Common myeloid progenitor, CD34-positive (primary cell): ENCODE results near the gene TRPM2.

ENCODE experiments used
- CTCF ChIA-PET: fragments of 350-600 bp; sonication (Branson Sonifier 250); formaldehyde crosslinking; loops from one replicate; lab custom pipeline; 2021; ENCODE audit warnings: antibody characterized with exemption; lab: Charles Lee
- POLR2A ChIA-PET: fragments of 350-600 bp; sonication (Branson Sonifier 250); formaldehyde crosslinking; loops from one replicate; lab custom pipeline; 2021; ENCODE audit warnings: antibody characterized with exemption; lab: Charles Lee
- DNase-seq, 3 donors: peaks; one replicate each; pipeline versions ENCODE4 v3.0.0 to v3.0.0-alpha.2; 2013
- H3K27ac ChIP-seq, 2 experiments: 1 replicate in 1 of 2; 2 replicates in 1 of 2; pipeline ENCODE4 v1.7.0; 2013; ENCODE audit warnings: inconsistent platforms in 2 of 2, low read length in 2 of 2, mild to moderate bottlenecking in 2 of 2, low read depth in 1 of 2, moderate library complexity in 1 of 2; ENCODE audit not compliant: severe bottlenecking in 2 of 2, insufficient read depth in 1 of 2, poor library complexity in 1 of 2
- H3K27me3 ChIP-seq, 5 experiments: replicated peaks in 2 of 5; 1 replicate in 3 of 5; 2 replicates in 2 of 5; pipeline versions ENCODE4 v1.6.1 to v1.7.0; 2013; ENCODE audit warnings: low read length in 4 of 5, mild to moderate bottlenecking in 2 of 5, moderate library complexity in 2 of 5, inconsistent platforms in 1 of 5; ENCODE audit not compliant: insufficient read depth in 5 of 5, control insufficient read depth in 4 of 5
- H3K36me3 ChIP-seq, 4 experiments: 1 replicate in 2 of 4; 2 replicates in 2 of 4; pipeline versions ENCODE4 v1.6.1 to v1.7.0; 2013; ENCODE audit warnings: low read length in 3 of 4, control low read depth in 1 of 4, mild to moderate bottlenecking in 1 of 4; ENCODE audit not compliant: control insufficient read depth in 4 of 4, insufficient read depth in 4 of 4
- H3K4me1 ChIP-seq, 4 experiments: 1 replicate in 3 of 4; 2 replicates in 1 of 4; pipeline versions ENCODE4 v1.6.1 to v1.7.1; 2013; ENCODE audit warnings: low read length in 3 of 4, mild to moderate bottlenecking in 3 of 4, control low read depth in 1 of 4, inconsistent platforms in 1 of 4, moderate library complexity in 1 of 4; ENCODE audit not compliant: control insufficient read depth in 4 of 4, insufficient read depth in 4 of 4; ENCODE audit errors: control extremely low read depth in 1 of 4
- H3K4me3 ChIP-seq, 7 experiments: 1 replicate in 4 of 7; 2 replicates in 3 of 7; pipeline versions ENCODE4 v1.5.1 to v1.7.0; 2013; ENCODE audit warnings: mild to moderate bottlenecking in 7 of 7, low read length in 6 of 7, moderate library complexity in 6 of 7, inconsistent platforms in 2 of 7, low read depth in 2 of 7, control low read depth in 1 of 7; ENCODE audit not compliant: insufficient read depth in 4 of 7, control insufficient read depth in 1 of 7; ENCODE audit errors: extremely low read depth in 1 of 7
- H3K9me3 ChIP-seq, 5 experiments: 1 replicate in 4 of 5; 2 replicates in 1 of 5; pipeline versions ENCODE4 v1.6.1 to v1.7.1; 2013; ENCODE audit warnings: low read length in 4 of 5, mild to moderate bottlenecking in 2 of 5, inconsistent platforms in 1 of 5, low read depth in 1 of 5, moderate library complexity in 1 of 5; ENCODE audit not compliant: control insufficient read depth in 4 of 5, insufficient read depth in 2 of 5; ENCODE audit errors: control extremely low read depth in 1 of 5
- whole genome bisulfite sequencing: methylation state at CpG from one replicate; pipeline ENCODE4 v1.1.5; 2013; ENCODE audit not compliant: insufficient coverage; 5-methylcytosine and 5-hydroxymethylcytosine counted together

TRPM2 gene

DNA sequence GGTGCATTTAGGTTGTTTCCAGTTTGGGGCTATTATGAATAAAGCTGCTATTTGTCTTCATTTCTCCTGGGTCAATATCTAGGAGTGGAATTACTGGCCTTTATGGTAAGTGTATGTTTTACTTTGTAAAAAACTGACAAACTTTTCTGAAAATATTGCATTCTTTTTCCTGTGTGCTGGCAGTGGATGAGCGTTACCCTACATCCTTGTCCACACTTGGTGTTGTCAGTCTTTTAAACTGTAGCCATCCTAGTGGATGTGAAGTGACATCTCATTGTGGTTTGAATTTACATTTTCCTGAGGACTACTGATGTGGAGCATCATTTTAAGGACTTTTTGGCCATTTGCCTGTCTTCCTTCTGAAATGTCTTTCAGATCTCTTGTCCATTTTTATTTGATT lies 35.9 kb downstream of the TRPM2 start:
- Histone ChIP-seq H3K4me1 (peaks cover 0 to 10% (median 6%) of the 10 kb centered on the region in 4 experiments), H3K9me3 (peaks cover 3 to 22% (median 13%) of the 10 kb centered on the region in 5 experiments), H3K36me3 (peaks cover 0 to 1% (median 0%) of the 10 kb centered on the region in 4 experiments), H3K27ac (no peak overlapping the region), H3K4me3 (no peak overlapping the region), H3K27me3 (no peaks in the 10 kb centered on the region)
- DNase-seq = no peak
- ChIA-PET POLR2A (interaction anchor here (0.6 kb wide), 1 partner anchor 484 kb away, joined by 3 read pairs; no protein-coding TSS in a partner anchor), CTCF (no interaction called here)
- WGBS = 100% methylated on average over 1 of the region's 1 CpG

DNA sequence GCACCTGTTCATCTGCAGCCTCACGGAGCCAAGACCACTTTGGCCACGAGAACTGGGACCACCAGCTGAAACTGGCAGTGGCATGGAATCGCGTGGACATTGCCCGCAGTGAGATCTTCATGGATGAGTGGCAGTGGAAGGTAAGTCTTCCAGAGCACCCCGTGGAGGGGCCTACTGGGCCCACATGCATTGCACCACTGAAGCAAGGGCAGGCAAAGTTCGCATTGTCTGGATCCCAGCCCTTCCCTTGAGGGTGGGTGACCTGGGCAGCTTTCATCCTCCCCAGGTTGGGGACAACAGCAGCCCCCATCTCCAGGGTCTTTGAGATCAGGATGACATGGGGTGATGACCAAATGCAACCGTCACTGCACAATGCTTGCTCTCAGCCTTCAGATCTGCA lies 37.5 kb downstream of the TRPM2 start:
- DNase-seq = no peak
- Histone ChIP-seq H3K27me3 (no peaks in the 10 kb centered on the region), H3K27ac (no peak overlapping the region), H3K36me3 (no peaks in the 10 kb centered on the region), H3K9me3 (peaks cover 3 to 13% (median 5%) of the 10 kb centered on the region in 5 experiments), H3K4me3 (no peak overlapping the region), H3K4me1 (peaks cover 0 to 10% (median 6%) of the 10 kb centered on the region in 4 experiments)
- 97% methylated on average over 7 of the region's 8 CpGs for WGBS
- POLR2A ChIA-PET = no interaction called here
- CTCF ChIA-PET = interaction anchor here (1.4 to 1.9 kb wide), 2 partner anchors 15 to 38 kb away, joined by 4 to 6 read pairs; partner anchors contain the start of gene TRPM2

DNA sequence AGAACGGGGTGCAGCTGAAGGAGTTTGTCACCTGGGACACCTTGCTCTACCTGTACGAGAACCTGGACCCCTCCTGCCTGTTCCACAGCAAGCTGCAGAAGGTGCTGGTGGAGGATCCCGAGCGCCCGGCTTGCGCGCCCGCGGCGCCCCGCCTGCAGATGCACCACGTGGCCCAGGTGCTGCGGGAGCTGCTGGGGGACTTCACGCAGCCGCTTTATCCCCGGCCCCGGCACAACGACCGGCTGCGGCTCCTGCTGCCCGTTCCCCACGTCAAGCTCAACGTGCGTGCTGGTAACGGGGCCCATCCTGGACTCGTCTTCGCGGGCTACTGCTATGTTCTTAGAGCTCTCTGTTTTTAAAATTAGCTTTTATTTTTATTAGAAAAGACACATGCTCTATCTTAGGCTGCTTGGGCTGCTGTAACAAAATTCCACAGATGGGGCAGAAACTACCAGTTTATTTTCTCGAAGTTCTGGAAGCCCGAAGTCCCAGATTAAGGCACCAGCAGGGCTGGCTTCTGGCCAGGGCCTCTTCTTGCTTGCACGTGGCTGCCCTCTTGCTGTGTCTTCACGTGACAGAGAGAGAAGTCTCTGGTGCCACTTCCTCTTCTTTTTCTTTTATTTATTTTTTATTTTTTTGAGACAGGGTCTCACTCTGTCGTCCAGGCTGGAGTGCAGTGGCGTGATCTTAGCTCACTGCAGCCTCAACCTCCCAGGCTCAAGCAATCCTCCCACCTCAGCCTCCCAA lies 38.1 kb downstream of the TRPM2 start:
- ChIA-PET POLR2A (no interaction called here), CTCF (interaction anchor here (1.4 to 1.9 kb wide), 2 partner anchors 16 to 38 kb away, joined by 4 to 6 read pairs; partner anchors contain the start of gene TRPM2)
- WGBS = 54% methylated on average over 27 of the region's 34 CpGs
- Histone ChIP-seq H3K27ac (no peak overlapping the region), H3K9me3 (peaks cover 2 to 13% (median 4%) of the 10 kb centered on the region in 5 experiments), H3K4me1 (peaks cover 0 to 10% (median 6%) of the 10 kb centered on the region in 4 experiments), H3K27me3 (no peaks in the 10 kb centered on the region), H3K4me3 (no peak overlapping the region), H3K36me3 (no peaks in the 10 kb centered on the region)
- peak; percentile 42 to 66 (median 66) for DNase-seq

DNA sequence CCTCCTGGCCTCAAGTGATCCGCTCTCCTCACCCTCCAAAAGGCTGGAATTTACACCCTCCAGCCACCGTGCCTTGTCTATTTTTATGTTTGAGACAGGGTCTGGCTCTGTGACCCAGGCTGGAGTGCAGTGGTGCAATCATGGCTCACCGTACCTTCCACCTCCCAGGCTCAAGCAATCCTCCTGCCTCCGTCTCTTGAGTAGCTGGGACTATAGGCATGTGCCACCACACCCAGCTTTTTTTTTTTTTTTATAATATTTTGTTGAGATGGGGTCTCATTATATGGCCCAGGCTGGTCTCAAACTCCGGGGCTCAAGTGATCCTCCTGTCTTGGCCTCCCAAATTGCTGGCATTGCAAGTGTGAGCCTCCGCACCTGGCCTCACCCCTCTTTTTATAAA lies 38.8 kb downstream of the TRPM2 start:
- no peak overlapping the region for H3K27ac ChIP-seq
- H3K27me3 ChIP-seq = no peaks in the 10 kb centered on the region
- no peak overlapping the region for H3K4me3 ChIP-seq
- no peak for DNase-seq
- peaks cover 0 to 10% (median 6%) of the 10 kb centered on the region in 4 experiments for H3K4me1 ChIP-seq
- H3K9me3 ChIP-seq = peaks cover 0 to 6% (median 0%) of the 10 kb centered on the region in 5 experiments
- ChIA-PET CTCF (interaction anchor here (1.4 kb wide), 1 partner anchor 39 kb away, joined by 4 read pairs; the partner anchor contains the start of gene TRPM2), POLR2A (no interaction called here)
- no peaks in the 10 kb centered on the region for H3K36me3 ChIP-seq
- WGBS = 100% methylated on average over 1 of the region's 6 CpGs

DNA sequence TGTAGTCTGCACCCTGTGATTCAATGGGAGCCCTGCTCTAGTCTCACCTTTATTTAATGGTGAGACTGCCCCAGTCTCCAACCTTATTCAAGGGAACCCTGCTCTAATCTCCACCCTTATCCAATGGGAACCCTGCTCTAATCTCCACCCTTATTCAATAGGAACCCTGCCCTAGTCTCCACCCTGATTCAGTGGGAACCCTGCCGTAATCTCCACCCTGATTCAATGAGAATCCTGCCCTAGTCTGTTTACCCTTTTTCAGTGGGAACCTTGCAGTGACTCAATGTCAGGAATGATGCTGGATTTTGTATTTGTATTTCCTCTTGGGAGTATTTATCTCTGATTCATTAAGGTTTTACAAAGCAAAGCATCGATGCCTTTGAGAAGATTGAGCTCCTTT lies 39.5 kb downstream of the TRPM2 start:
- Histone ChIP-seq H3K36me3 (no peaks in the 10 kb centered on the region), H3K27ac (no peak overlapping the region), H3K4me1 (peaks cover 0 to 10% (median 6%) of the 10 kb centered on the region in 4 experiments), H3K4me3 (no peak overlapping the region), H3K9me3 (peaks cover 0 to 6% (median 0%) of the 10 kb centered on the region in 5 experiments), H3K27me3 (no peaks in the 10 kb centered on the region)
- POLR2A ChIA-PET = no interaction called here
- no peak for DNase-seq
- CTCF ChIA-PET = interaction anchor here (0.7 kb wide), 2 partner anchors 19 to 176 kb away, joined by 3 read pairs; no protein-coding TSS in a partner anchor
- WGBS = 83% methylated on average over 1 of the region's 2 CpGs

DNA sequence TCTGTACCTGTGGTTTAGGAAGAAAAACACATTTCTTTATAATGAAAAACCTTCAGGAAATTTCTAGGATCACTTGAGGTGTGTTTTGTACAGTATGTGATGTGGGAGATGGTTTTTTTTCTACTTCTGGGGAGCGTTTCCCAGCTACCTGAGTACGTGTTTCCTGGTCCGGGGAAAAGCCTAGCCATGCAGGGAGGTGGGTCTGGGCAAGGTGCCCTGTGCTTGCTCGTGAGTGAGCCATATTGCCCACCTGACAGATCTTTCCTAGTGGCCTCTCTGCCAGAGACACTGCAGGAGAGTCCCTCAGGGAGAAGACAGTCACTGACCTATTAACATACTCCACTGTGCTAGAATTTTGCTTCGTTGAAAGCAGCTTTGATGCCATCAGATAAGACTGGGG lies 41.3 kb downstream of the TRPM2 start:
- peaks cover 0 to 6% (median 0%) of the 10 kb centered on the region in 5 experiments for H3K9me3 ChIP-seq
- no peak for DNase-seq
- peaks cover 0 to 3% (median 0%) of the 10 kb centered on the region in 4 experiments for H3K36me3 ChIP-seq
- WGBS = 71% methylated on average over 5 of the region's 5 CpGs
- POLR2A ChIA-PET = interaction anchor here (0.6 kb wide), 1 partner anchor 202 kb away, joined by 3 read pairs; no protein-coding TSS in a partner anchor
- CTCF ChIA-PET = interaction anchor here (1.4 kb wide), 1 partner anchor 11 kb away, joined by 6 read pairs; no protein-coding TSS in a partner anchor
- no peak overlapping the region for H3K27ac ChIP-seq
- H3K4me1 ChIP-seq = peaks cover 0 to 10% (median 6%) of the 10 kb centered on the region in 4 experiments
- no peaks in the 10 kb centered on the region for H3K27me3 ChIP-seq
- no peak overlapping the region for H3K4me3 ChIP-seq

DNA sequence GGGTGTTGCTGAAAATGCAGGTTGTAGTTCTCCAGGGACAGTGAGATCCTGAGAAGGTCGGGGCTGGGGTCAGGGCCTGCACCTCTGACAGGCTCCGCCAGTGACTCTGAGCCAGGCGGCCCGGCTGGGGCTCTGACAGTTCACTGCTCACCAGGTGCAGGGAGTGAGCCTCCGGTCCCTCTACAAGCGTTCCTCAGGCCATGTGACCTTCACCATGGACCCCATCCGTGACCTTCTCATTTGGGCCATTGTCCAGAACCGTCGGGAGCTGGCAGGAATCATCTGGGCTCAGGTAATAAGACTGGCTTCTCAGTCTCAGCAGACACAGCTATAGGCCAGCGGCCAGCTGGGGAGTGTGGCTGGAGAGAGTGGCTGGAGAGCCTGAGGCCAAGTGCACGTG lies 41.8 kb downstream of the TRPM2 start:
- ChIA-PET POLR2A (interaction anchor here (0.6 kb wide), 1 partner anchor 202 kb away, joined by 3 read pairs; no protein-coding TSS in a partner anchor), CTCF (no interaction called here)
- peaks cover 0 to 3% (median 0%) of the 10 kb centered on the region in 5 experiments for H3K9me3 ChIP-seq
- 90% methylated on average over 9 of the region's 11 CpGs for WGBS
- H3K36me3 ChIP-seq = peaks cover 0 to 3% (median 0%) of the 10 kb centered on the region in 4 experiments
- peaks cover 0 to 10% (median 6%) of the 10 kb centered on the region in 4 experiments for H3K4me1 ChIP-seq
- no peak overlapping the region for H3K27ac ChIP-seq
- no peaks in the 10 kb centered on the region for H3K27me3 ChIP-seq
- H3K4me3 ChIP-seq = no peak overlapping the region
- no peak for DNase-seq
